NOMO-1 treated with DMSO at 0.1 percent for 48 hours (cell line): ENCODE data around the gene GRID1.
A peak's percentile ranks its signal among the peaks of the same experiment; 100 is the strongest.
"Not testable (repeated sequence)": the region's sequence is repeated elsewhere in the genome, so short reads cannot be mapped to it uniquely, and the experiment has no call there.

Source experiments
- DNase-seq: peaks from one replicate; lab custom pipeline; 2025; ENCODE audit not compliant: unreplicated experiment; lab: John Stamatoyannopoulos, UW

GRID1 gene

DNA sequence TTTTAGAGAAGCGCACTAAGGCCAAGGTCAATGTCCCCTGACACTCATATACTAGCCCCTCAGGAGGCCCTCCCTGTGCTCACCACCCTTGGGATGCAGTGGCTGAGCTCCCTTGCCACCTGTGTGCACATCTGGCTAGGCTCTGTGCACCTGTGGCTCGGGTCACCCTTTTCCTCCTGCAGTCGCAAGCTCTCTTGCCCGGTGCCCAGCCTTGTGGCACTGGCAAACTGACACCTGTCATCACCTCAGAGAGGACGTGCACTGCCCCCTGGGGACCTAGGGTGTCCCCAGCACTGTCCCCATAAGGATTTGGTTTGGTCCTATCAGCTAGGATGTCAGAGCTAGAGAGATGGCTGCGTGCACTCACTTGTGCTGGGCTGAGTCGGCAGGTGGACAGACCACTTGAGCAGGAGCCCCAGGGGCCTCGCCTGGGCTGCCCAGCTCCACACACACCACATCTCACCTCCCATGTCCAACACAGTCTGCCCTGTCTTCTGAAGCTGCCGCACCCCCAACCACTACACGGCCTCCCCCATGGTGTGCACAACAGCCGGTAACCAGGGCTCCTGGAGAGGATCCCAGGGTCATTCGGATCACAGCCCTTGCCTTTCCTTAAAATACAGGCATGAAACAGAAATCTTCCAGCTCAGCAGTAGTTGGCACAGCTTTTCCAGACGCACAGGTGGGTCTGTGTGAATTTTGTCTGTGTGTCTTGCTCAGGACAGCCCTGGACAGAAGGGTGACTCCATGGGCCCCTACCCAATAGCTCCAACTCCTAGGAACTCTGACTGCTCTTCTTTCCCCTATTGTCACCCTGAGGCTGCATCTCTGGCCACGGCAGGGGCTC lies 111.0 kb downstream of the GRID1 start:
- DNase-seq, result no peak

DNA sequence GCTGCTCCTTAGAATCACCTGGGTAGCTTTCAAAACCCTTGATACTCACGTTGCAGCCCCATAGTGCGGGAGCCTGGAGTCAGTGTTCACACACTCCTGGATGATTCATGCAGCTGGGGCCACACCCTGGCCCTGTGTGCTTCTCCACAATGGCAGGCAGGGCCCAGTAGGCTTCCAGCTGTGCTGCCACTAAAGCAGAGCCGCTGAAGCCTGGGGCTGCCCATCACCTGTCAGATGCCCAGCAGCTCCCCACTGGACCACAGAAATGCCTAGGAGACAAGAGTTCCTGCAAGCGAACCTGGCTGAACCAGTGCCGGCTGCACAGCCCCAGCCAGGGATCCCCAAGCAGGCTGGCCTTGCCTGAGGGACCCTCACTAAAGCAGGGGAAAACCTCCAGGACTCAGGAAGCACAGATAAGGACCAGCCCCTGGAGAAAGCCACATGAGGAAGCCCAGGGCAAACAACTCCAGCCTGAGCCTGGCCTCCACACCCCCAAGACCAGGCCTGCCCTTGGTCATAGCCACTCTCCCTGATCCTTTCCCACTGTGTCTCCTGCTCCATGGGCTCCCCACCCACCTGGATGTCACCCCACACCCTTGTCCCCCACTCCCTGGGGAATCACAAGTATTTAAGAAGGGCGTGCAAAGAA lies 111.9 kb downstream of the GRID1 start:
- DNase-seq, result no peak

DNA sequence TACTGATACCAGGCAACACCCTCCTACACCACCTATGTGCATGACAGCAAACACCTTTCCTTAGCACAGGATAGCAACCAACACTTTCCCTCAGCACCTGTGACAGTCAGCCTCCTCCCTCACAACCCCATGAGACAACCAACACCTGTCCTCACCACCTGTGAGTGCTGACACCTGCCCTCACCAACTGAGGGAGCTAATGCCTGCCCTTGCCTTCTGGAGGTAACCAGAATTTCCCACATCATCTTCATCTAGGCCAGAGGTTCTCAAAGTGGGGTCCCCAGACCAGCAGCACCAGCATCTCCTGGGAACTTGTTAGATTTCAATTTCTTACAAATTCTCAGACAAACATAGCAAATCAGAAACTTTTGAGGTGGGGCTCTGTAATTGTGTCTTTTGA lies 112.5 kb downstream of the GRID1 start:
- DNase-seq, result no peak

DNA sequence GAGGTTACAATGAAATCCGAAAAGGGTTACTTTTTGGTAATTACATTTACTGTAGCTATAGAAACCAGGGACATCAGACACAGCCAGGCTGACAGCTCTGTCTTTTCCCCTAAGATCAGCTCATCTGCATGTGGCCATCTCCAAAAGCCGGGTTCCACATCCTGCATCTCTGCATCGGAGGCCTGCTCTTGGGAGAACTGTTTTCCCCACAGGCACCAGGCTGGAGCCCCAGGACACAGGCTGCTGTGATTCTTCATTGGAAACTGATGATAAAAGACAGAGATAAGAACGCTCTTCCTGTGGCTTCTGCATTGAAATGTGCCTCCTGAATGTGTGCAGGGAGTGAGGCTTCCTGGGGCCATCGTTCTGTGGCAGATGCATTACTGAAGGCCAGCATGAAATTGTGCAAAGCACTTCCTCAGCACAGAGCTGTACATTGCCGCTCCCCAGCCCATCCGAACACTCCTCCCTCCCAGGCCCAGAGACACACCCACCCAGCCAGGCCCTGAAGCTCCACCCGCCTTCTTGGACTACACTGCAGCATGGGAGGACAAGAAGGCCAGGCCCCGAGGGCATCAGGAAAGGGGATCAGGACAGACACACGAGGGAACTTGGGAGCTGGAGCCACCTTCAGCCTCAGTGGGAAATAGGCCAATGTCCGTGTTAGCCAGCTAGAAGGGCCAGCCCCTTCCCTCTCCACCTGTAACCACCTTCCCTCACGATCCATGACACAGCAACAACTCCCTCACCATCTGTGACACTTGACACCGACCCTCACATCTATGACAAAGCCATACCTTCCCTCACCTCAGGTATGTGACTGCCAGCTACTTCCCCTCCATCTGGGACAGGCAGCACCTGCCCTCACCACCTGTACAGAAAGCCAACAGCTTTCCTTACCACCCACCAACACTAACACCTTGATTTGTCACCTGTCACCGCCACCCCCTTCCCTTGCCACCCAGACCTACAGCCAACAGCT lies 113.2 kb downstream of the GRID1 start:
- peak; percentile 35 for DNase-seq

DNA sequence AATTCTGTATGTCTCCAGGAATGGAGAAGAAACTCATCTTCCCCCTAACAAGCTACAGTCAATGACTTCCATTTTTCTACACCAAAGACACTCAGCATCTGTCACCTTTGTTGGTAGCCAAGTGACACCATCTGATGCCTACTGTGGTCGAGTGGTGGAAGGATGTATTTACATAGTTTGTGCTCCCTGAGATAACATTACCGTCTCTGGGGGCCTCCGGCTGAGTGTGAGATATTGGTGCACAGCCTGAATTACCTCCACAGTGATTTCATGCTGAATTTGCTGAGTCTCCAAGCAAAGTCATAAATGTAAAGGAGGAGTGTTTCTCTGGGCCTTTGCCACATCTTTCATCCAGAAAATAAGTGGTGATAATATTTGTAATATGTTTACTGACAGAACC lies 114.0 kb downstream of the GRID1 start:
- no peak for DNase-seq

DNA sequence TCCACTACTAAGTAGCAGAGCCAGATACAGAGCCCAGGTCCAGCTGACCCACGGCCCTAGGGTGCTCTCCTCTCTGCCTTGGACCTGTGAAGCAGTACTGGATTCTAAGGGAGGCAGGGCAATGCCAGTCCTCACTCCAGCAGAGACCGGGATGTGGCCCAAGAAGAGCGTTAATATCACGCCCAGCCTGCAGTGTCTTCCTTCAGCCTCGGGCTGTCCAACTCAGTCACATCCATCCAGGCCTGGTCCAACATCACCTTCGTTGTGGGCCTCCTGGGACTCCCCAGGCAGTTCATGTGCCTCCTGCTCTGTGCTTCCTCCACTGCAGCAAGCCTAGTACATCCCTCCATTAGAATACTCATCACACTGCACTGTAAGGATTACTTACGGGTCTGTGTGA lies 114.5 kb downstream of the GRID1 start:
- no peak for DNase-seq

DNA sequence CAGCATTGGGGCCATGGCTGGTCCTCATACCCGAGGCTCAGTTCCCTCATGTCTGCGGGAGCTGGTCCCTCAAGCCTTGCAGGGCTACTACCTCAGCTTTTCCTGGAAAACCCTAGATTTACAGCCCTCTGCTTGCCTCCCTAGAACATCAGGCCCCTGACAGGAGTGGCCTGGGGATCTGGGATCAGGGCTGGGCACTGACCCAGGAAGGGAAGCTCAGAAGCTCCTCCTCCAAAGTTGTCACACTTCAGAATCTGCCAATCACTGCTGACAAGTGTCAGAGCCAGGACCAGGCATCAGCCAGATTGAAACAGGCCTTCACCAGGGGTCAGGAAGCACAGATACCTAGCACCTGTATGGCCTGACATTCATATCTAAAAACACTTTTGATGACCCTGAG lies 115.2 kb downstream of the GRID1 start:
- no peak for DNase-seq

DNA sequence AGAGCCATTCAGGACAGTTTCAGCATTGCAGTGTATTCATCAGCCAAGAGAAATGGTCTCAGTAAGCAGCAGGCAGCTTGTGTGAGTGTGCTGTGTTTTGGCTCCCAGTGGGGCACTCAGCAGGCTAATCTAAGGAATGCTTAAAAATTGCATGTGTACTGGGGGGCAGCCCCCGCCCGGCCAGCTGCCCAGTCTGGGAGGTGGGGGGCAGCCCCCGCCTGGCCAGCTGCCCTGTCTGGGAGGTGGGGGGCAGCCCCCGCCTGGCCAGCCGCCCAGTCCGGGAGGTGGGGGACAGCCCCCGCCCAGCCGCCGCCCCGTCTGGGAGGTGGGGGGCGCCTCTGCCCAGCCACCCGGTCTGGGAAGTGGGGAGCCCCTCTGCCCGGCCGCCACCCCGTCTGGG lies 116.2 kb downstream of the GRID1 start:
- no peak for DNase-seq

DNA sequence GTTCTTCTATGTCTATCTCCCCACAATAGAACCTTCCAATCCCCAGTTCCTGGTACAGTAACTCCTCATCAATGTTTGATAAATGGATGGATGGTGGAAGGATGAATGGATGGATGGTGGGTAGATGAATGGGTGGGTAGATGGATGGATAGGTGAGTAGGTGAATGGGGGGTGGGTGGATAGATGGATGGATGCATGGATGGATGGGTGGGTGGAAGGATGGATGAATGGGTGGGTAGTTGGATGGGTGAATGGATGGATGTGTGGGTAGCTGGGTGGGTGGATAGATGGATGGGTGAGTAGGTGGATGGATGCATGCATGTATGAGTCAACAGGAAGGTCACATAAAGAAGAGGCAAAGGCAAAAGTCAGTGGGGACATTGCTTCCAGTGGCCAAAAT lies 116.8 kb downstream of the GRID1 start:
- no peak for DNase-seq

DNA sequence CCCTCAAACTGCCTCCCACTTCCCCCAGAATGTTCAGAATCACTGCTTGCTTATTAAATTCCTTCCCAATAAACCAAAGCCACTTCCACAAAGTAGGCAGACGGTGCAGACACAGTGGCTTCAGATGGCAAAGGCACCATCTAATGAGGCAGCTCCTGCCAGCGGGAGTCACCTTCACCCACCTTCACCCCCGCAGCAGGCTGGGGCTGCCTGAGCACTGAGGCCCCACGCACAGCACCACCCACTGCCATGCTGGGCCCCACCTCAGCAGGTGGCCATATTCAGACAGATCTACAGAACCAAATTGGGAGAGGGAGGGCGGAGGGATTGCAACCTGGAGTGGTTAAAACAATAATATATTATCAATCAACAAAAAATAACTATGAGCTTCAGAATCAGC lies 118.5 kb downstream of the GRID1 start:
- no peak for DNase-seq

DNA sequence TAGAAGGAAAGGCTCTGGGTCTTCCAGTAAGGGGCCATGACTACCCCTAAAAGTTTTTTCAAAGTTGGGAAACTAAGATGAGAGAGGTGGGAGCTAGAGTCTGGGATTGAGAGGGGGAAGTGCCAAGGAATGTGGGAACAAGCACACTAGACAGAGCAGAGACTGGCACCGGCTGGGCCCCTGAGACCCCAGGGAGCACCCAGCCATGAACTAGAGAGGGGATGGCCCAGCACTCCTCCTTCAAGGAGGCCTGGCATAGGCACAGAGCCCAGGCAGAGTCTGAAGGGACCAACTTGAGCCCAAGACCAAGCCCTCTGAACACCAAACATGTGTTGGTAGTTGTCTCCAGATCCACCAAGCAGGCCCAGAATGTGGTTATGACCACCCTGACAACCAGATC lies 119.0 kb downstream of the GRID1 start:
- no peak for DNase-seq

DNA sequence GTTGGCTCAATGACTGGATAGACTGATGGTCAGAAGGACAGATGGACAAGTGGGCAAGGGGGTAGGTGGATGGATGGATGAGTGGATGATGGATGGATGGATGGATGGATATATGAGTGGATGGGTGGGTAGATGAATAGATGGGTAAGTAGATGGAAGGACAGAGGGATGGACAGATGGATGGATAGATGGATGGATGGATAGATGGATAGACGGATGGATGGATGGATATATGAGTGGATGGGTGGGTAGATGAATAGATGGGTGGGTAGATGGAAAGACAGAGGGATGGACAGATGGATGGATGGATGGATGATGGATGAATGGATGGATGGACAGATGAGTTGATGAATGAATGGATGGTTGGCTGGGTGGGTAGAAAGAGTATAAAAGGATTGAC lies 119.5 kb downstream of the GRID1 start:
- DNase-seq, result no peak

DNA sequence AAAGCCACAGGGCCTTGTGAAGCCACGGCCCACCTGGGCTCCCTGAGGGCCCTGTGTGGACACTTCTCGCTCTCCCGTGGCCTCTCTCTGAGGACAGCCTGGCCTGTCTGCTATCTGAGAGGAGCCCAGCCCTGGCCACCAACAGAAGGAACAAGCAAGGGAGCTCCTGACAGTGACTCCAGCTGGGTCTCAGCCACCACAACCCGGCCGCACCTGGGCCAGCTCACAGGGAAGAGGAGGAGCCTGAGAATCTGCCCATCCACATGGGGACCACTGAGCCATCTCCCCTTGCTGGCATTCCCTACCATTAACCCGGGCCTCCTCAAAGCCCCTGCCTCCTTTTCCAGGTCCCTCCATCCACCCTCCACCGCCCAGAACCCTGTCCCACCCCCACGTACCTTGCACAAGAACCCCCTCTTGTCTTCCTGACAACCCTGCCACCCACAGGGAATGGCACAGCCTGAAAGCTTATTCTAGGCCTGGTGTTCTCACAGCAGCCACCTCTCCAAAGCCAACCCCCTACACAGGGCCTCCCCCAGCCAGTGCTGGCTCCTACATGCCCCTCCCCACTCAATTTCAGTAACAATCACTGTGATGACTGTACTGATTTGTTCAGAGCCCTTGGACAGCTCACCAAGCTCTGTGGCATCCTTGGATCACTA lies 120.2 kb downstream of the GRID1 start:
- no peak for DNase-seq

DNA sequence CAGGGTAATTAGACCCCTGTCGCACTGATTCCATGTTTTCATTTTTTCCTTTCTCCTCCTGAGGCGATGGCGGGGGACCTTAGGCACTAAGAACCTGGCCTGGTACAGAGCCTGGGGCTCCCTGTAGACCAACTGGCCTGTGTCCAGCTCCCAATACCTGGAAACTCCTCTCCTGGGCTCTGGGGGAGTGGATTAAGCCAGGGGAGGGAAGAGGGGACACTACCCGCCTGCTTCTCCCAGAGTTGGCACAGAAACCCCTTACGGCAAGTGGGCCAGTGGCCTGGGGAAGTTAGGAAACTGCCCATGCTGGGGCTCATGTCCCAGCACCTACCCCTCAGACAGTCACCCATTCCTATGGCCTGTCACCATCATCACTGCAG lies 121.6 kb downstream of the GRID1 start:
- DNase-seq, result no peak

DNA sequence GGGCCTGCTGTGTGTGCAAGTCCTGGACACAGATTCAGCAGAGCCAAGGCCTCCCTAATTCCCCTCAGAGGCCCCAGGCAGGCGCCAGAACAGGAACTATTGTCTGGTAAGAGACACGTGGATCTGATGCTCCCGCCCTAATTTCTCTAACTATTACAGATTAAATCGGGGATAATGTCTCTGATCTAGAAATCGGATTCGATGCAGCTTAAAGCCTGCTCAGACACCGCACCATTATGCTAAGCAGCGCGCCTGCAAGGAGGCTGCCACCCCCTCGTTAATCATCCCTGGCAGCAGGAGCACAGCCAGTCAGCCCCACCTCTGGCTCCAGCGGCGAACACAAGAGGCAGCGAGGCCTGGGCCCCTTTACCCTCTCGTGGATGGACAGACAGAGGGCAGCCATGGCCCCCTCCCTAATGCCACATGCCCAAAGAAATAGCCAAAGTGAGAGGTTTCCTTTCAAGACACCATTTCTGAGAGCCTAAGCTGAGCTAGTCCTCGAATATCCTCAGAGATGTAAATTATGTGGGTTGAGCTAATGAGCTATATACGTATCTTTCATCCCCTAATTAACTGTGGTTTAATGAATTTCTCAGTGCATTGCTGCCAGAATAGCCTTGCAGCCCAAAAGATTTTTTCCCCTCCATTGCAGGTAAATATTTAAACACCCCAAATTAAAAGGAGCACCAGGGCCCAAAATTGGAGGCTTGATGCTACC lies 122.1 kb downstream of the GRID1 start:
- DNase-seq, result no peak

DNA sequence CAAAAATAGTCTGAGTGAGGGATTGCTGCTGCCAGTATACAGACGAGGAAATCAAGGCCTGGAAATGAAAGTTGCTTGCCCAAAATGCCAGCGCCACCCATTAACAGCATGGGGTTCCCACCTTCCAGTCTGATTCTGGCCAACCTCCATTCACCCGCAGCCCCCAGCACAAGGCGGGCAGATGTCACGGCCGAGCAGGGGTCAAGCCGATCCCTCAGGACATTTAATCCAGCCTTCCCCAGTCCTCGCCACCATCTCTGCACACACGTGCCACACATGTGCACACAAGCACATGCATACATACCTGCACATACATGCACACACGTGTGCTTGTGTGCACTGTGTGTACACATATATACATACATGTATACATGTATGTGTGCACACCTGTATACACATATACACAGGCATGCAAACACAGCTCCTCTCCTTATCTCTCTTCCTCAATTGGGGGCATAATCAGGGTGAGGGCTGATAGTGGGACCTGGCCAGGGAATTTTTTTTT lies 122.9 kb downstream of the GRID1 start:
- DNase-seq, result no peak

DNA sequence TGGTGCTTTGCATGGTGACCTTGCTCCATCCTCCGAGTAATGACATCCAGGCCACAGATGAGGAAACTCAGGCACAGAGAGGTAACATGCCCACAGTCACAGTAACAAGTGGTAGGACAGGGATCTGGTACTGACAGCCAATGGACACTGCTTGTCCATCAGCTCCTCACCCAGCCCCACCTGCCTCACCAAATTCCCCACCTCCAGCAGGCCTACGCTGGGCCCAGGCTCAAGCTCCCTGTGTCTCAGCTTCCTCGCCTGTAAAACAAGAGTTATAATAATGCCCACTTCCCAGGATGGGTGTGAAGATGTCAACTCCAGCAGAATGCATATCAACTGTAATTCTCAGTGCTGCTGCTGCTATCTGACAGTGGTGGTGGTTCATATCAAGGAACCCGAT lies 123.8 kb downstream of the GRID1 start:
- DNase-seq, result no peak

DNA sequence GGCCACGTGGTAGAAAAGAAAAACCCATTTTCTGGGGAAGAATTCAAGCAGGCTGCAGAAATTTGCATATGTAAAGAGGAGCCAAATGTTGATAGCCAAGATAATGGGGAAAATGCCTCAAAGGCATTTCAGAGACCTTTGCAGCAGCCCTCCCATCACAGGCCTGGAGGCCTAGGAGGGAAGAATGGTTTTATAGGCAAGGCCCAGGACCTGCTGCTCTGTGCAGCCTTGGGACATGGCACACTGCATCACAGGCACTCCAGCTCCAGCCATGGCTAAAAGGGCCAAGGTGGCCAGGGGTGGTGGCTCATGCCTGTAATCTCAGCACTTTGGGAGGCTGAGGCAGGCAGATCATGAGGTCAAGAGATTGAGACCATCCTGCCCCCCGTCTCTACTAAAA lies 128.5 kb downstream of the GRID1 start:
- DNase-seq, result not testable (repeated sequence)

DNA sequence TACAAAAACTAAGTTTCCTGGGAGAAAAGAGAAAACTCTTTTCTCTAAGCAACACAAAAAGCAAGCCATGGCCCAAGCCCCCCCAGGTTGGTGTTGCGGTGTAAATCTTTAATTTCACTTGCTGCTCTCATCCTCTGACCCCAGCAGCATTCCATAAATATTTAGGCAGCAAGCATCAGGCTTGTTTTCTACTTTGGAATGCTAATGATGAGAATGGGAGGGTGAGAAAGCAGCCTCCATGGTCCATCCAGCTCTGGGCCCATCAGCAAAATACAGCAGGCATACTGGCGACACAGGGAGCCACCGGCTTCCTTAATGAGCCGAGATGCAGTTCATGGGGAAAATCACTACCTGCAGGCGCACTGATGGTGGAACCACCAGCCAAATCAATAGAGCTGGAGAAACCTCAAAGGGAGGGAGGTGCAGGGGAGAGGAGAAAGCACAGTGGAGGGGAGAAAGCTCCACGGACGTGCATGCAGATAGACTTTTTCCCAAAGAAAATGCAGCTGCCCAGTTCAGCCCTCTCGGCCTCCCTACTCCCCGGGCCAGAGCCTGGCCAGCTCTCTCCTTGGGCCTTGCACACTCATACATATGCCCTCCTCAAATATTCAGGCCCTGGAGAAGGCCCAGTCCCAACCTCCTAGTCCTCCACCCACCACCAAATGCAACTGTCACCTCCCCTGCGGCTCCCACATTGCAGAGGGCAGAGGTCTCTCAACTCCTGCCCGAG lies 131.9 kb downstream of the GRID1 start:
- no peak for DNase-seq

DNA sequence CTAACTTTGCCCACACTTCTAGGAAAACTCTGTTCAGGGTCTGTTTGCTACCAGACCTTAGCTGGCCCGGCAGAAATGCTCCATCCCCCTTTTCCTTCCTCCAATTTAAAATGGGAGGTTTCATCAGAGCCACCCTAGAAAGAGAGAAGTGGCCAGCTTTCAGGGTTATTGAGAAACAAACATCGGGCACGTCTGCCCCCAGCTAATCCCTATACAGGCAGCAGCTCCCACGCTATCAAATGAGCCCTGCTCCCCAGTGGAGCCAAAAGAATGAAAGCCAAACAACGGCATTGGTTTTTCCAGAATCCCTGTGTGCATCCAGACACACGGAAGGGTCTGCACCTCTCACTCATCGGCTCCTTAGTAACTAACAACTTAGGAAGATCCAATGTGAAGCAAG lies 132.5 kb downstream of the GRID1 start:
- DNase-seq, result peak; percentile 85
